Ishikawa (cell line): ENCODE results near the gene GDF11.
A peak's percentile ranks its signal among the peaks of the same experiment; 100 is the strongest.

Experiments
- CEBPB ChIP-seq: IDR thresholded peaks from 2 replicates; pipeline ENCODE4 v1.6.1; 2012
- CREB1 ChIP-seq: IDR thresholded peaks from 2 replicates; pipeline ENCODE4 v1.6.1; 2012; ENCODE audit warnings: low read depth
- EGR1 ChIP-seq: IDR thresholded peaks from 2 replicates; pipeline ENCODE4 v1.6.1; 2012
- EP300 ChIP-seq: IDR thresholded peaks from 2 replicates; pipeline ENCODE4 v1.6.1; 2012; ENCODE audit warnings: borderline replicate concordance
- FOXM1 ChIP-seq: IDR thresholded peaks from 2 replicates; pipeline ENCODE4 v1.6.1; 2012; ENCODE audit warnings: low read depth, borderline replicate concordance
- NFIC ChIP-seq: IDR thresholded peaks from 2 replicates; pipeline ENCODE4 v1.6.1; 2012
- RAD21 ChIP-seq: IDR thresholded peaks from 2 replicates; pipeline ENCODE4 v1.6.1; 2012; ENCODE audit warnings: low read depth
- REST ChIP-seq: IDR thresholded peaks from 2 replicates; pipeline ENCODE4 v1.6.1; 2012; ENCODE audit warnings: low read depth, mild to moderate bottlenecking
- TAF1 ChIP-seq: IDR thresholded peaks from 2 replicates; pipeline ENCODE4 v1.6.1; 2012; ENCODE audit warnings: low read depth, mild to moderate bottlenecking
- TCF12 ChIP-seq: IDR thresholded peaks from 2 replicates; pipeline ENCODE4 v1.6.1; 2012; ENCODE audit warnings: low read depth
- TEAD4 ChIP-seq: IDR thresholded peaks from 2 replicates; pipeline ENCODE4 v1.6.1; 2012
- USF1 ChIP-seq: IDR thresholded peaks from 2 replicates; pipeline ENCODE4 v1.6.1; 2012
- YY1 ChIP-seq: IDR thresholded peaks from 2 replicates; pipeline ENCODE4 v1.6.1; 2012; ENCODE audit warnings: low read depth
- ZBTB7A ChIP-seq: IDR thresholded peaks from 2 replicates; pipeline ENCODE4 v1.6.1; 2012; ENCODE audit warnings: low read depth
- TF ChIP-seq, protein P1 (sequence below): IDR thresholded peaks from 2 replicates; pipeline ENCODE4 v1.6.1; 2012

The GDF11 gene

DNA sequence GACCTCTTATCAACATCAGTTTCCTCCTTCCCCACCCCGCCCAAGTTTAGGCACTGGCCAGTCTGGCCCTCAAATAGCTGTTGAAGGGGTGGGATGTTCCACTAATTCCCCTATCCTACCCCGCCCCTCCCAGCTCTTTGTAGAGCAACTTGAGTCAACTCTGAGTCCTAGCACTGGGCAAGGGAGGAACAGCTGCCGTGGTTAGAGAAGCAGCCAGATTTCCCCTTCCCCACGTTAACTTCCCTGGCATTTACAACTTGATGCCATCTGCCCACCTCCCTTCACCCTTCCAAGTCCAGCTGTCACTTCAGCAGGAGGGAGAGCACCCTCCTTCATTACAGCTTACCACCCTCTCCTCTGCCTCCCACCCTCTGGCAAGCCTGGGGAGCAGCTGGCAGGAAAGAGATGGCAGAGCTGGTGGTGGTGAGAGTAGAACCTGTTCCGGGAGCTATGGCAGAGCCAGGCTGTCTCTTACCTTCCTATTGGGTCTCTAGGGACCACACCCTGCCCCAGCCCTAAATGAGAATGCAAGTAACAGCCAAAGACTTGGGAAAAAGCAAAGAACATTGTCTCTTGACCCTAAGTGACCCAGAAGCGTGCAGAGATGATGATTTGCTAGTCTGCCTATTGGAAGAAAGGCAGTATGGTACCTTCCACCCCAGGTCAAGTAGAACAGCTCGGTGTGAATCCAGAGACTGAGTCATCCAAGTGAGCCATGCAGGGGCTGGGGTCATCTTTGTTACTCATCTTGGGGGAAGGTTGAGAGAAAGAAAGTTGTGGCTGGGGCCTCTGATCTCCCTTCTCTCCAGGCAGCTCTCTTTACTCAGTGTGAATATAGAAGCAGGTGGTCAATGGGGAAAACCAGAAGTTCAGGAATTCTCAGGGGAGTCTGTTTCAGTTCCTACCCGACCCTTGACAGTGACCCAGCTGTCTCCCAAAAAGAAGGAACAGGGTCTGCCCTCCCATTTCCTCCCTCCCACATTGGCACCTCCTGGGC, 25.6 kb upstream of the GDF11 start:
- TF ChIP-seq USF1 (no peak), EP300 (no peak), NFIC (no peak), RAD21 (no peak), TAF1 (no peak), FOXM1 (no peak)

- TF ChIP-seq, protein P1, sequence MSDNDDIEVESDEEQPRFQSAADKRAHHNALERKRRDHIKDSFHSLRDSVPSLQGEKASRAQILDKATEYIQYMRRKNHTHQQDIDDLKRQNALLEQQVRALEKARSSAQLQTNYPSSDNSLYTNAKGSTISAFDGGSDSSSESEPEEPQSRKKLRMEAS: no peak
- TF ChIP-seq RAD21 (no peak), USF1 (no peak), REST (no peak), EGR1 (peak; percentile 61; the same call in 1 of the 2 replicates), CREB1 (no peak), TEAD4 (0 out of 2 replicates have a peak, but pooled peaks have one; percentile 30)
Observed at GRCh38 chr12:55718015-55718414, 24.9 kb upstream of the GDF11 start.

DNA sequence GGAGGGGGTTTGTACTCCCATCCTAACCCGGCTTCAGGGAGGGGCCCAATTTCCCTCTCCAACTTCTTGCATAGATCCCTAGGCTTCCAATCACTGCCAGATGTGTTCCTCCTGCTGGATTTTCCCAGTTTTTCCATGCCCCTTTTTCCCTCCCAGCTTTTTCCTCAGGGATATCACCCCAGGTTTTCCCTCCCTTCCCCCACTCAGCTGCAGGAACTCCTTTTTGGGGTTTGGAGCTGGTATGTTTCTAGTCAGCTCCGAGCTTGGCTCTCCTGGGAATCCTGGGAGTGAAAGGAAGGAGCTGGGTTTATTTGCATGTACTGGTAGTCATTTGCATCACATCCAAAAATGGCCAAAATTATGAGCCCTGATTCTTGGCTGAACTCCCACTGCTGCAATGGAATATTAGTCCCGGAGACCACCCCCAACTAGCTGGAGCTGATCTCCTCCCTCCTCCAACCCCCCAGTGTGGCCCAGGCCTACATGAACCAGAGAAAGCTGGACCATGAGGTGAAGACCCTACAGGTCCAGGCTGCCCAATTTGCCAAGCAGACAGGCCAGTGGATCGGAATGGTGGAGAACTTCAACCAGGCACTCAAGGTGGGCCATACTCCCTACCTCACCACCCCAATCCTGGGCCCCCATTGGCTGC, 24.2 kb upstream of the GDF11 start:
- TF ChIP-seq REST: no peak
- TF ChIP-seq NFIC: no peak
- TF ChIP-seq EP300: no peak

- no peak for TF ChIP-seq CREB1
- no peak for TF ChIP-seq CEBPB
- no peak for TF ChIP-seq EGR1
- TF ChIP-seq EP300: no peak
- no peak for TF ChIP-seq NFIC
- TF ChIP-seq ZBTB7A: no peak
- TF ChIP-seq FOXM1: no peak
- TF ChIP-seq, protein P1: no peak
- TF ChIP-seq USF1: no peak
- TF ChIP-seq TEAD4: no peak
- TF ChIP-seq TAF1: no peak
Observed at GRCh38 chr12:55719371-55719770, 23.6 kb upstream of the GDF11 start.

GRCh38 chr12:55720071-55720564, 22.8 kb upstream of the GDF11 start, which contains the start of gene RDH5:
RDH5 (plus strand) TSS chr12:55720393; CDS start chr12:55721185, 792 bp downstream.
- TF ChIP-seq ZBTB7A: no peak
- 0 out of 2 replicates have a peak, but pooled peaks have one; percentile 16 for TF ChIP-seq EGR1

DNA sequence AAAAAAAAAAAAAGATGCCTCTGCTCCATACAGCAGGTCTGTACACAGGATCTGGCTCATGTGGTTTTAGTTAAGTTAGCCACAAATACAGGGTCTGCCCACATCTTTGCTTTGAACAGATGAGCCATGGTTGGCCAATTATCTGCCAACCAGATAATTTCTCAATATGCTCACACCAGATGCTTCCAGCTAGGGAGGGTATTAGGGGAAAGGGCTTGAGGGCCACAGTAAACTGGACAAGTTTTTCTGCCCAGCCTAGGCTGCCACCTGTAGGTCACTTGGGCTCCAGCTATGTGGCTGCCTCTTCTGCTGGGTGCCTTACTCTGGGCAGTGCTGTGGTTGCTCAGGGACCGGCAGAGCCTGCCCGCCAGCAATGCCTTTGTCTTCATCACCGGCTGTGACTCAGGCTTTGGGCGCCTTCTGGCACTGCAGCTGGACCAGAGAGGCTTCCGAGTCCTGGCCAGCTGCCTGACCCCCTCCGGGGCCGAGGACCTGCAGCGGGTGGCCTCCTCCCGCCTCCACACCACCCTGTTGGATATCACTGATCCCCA, 22.0 kb upstream of the GDF11 start:
- TF ChIP-seq EP300 (peak; percentile 53; the same call in 1 of the 2 replicates), CEBPB (no peak), YY1 (no peak; the same call in 1 of the 2 replicates), USF1 (no peak), TAF1 (peak; percentile 4; the same call in 1 of the 2 replicates), ZBTB7A (no peak), CREB1 (no peak), REST (no peak), RAD21 (peak; percentile 84), TEAD4 (no peak), FOXM1 (no peak), NFIC (peak; percentile 80), EGR1 (no peak; the same call in 1 of the 2 replicates), TCF12 (peak; percentile 74)
- TF ChIP-seq, protein P1: peak; percentile 57
